Measurements from ENCODE around the gene ATP6V0A1. TPM values are rescaled to one million over a fixed set of nuclear protein-coding genes. Genes with fewer than 3 reads are reported as not detected.
"Not testable (repeated sequence)": the region's sequence is repeated elsewhere in the genome, so short reads cannot be mapped to it uniquely, and the experiment has no call there.

Gene ATP6V0A1
- total RNA-seq, 1 experiment from 2014 or later: 55.1 TPM

DNA sequence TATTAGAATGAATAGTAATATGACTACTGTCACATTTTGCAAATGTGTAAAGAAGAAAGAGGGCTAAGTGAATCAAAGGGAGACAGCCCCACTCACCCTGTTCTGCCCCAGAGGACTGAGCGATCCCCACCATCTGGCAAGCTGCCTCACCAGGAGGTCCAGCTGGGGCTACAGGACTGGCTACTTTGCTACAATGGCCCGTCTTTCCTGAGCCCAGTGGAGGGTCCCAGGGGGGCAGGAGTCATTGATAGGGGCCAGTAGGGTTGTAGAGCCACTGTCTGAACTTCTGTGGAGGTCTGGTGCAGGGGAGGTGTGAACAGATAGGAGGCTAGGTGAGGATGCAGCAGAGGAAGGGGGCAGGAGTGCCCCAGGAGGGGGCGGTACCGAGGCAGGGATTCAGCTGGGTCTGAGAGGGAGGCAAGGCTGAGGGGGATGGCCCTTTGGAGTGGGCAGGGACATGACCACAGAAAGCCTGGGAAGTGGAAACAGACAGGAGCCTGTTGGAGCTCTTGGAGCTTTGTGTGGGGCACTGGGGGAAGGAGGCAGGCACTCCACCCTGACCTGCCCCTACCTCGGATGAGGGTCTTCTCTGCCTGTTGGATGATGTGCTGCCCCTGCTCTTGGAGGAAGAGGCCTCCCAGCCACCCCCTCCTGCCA is 97.4 kb downstream of the ATP6V0A1 start:
- H3K9me3 ChIP-seq (ENCODE audit: insufficient read depth, low read depth); H3K9me2 ChIP-seq (ENCODE audit: insufficient read depth); DNase-seq; H3K27me3 ChIP-seq (ENCODE audit: insufficient read depth, low read depth); H4K20me1 ChIP-seq (ENCODE audit: insufficient read depth); BruUV-seq (replicated peaks); intact Hi-C loops (cut with micrococcal nuclease; ENCODE audit: unreplicated experiment); H3K27ac ChIP-seq; H2AFZ ChIP-seq; H3K4me1 ChIP-seq (replicated peaks; ENCODE audit: insufficient read depth); H3K36me3 ChIP-seq (ENCODE audit: low read depth); CTCF ChIA-PET: not testable (repeated sequence)
- POLR2A ChIA-PET (ENCODE audit: unreplicated experiment): interaction anchor here (0.7 kb wide), 1 partner anchor 152 kb away, joined by 5 read pairs; no protein-coding TSS in a partner anchor
- Histone ChIP-seq H3F3A (ENCODE audit: insufficient read depth, low read depth) (peaks cover 20% of the 10 kb centered on the region; the same call in 1 of the 2 replicates), H3K4me2 (peak overlapping the region; percentile 98; the same call in 1 of the 2 replicates), H3K79me2 (ENCODE audit: low read depth) (peaks cover 24% of the 10 kb centered on the region), H3K4me3 (peak overlapping the region; percentile 99; the same call in 1 of the 2 replicates)
- TF ChIP-seq, protein P1, sequence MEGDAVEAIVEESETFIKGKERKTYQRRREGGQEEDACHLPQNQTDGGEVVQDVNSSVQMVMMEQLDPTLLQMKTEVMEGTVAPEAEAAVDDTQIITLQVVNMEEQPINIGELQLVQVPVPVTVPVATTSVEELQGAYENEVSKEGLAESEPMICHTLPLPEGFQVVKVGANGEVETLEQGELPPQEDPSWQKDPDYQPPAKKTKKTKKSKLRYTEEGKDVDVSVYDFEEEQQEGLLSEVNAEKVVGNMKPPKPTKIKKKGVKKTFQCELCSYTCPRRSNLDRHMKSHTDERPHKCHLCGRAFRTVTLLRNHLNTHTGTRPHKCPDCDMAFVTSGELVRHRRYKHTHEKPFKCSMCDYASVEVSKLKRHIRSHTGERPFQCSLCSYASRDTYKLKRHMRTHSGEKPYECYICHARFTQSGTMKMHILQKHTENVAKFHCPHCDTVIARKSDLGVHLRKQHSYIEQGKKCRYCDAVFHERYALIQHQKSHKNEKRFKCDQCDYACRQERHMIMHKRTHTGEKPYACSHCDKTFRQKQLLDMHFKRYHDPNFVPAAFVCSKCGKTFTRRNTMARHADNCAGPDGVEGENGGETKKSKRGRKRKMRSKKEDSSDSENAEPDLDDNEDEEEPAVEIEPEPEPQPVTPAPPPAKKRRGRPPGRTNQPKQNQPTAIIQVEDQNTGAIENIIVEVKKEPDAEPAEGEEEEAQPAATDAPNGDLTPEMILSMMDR (conservative IDR thresholded peaks at IDR 0.05): 0 out of 2 replicates have a peak, but pooled peaks have one; percentile 20

DNA sequence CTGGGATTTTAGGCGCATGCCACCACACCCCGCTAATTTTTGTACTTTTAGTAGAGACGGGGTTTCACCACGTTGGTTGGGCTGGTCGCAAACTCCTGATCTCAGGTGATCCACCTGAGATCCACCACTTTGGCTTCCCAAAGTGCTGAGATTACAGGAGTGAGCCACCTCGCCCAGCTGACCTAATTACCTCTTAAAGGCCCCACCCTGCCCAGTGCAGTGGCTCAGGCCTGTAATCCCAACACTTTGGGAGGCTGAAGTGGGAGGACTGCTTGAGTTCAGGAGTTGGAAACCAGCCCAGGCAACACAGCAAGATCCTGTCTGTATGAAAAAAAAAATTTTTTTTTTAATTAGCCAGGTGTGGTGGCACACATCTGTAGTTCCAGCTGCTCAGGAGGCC is 100.4 kb downstream of the ATP6V0A1 start:
- BruUV-seq (replicated peaks): no TSS peak
- DNase-seq: no peak
- Histone ChIP-seq H3K4me3 (no peak overlapping the region), H3K4me1 (replicated peaks; ENCODE audit: insufficient read depth) (peaks cover 16% of the 10 kb centered on the region), H3F3A (ENCODE audit: insufficient read depth, low read depth) (peaks cover 39% of the 10 kb centered on the region; the same call in 1 of the 2 replicates), H3K27me3 (ENCODE audit: insufficient read depth, low read depth) (no peaks in the 10 kb centered on the region), H4K20me1 (ENCODE audit: insufficient read depth) (no peaks in the 10 kb centered on the region), H3K36me3 (ENCODE audit: low read depth) (no peaks in the 10 kb centered on the region), H3K9me3 (ENCODE audit: insufficient read depth, low read depth) (no peaks in the 10 kb centered on the region), H2AFZ (no peak overlapping the region), H3K4me2 (no peak overlapping the region), H3K27ac (no peak overlapping the region), H3K79me2 (ENCODE audit: low read depth) (peaks cover 42% of the 10 kb centered on the region), H3K9me2 (ENCODE audit: insufficient read depth) (no peaks in the 10 kb centered on the region)
- ChIA-PET POLR2A (ENCODE audit: unreplicated experiment) (no interaction called here), CTCF (no interaction called here)
- TF ChIP-seq, protein P1 (conservative IDR thresholded peaks at IDR 0.05): no peak
- TF ChIP-seq EZH2 (IDR thresholded peaks at IDR 0.05; ENCODE audit: low read depth): no peak
- intact Hi-C loops (cut with micrococcal nuclease; ENCODE audit: unreplicated experiment): no loop called here

DNA sequence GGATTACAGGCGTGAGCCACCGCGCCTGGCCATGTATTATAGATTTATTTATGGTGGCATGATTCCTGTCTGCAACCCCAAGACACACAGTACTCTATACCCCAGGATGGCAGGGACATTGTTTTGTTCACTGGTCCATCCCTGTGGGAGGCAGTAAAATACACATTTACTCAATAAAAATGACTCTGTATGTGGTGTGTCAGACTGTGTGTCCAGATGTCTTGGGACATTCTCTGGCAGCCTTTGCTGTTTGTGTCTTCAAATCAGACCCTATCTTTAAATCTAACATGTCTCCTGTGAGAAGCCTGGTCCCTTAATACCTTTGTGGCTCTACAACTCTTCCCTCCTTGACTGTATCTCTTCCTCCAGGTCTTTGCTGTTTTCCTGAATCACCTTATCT is 101.6 kb downstream of the ATP6V0A1 start:
- H3K79me2 ChIP-seq (ENCODE audit: low read depth): peaks cover 44% of the 10 kb centered on the region
- H3K4me1 ChIP-seq (replicated peaks; ENCODE audit: insufficient read depth): peaks cover 22% of the 10 kb centered on the region
- H3K27me3 ChIP-seq (ENCODE audit: insufficient read depth, low read depth): no peaks in the 10 kb centered on the region
- DNase-seq: no peak
- peaks cover 50% of the 10 kb centered on the region for H3F3A ChIP-seq (ENCODE audit: insufficient read depth, low read depth)
- H4K20me1 ChIP-seq (ENCODE audit: insufficient read depth): no peaks in the 10 kb centered on the region
- no peaks in the 10 kb centered on the region for H3K9me3 ChIP-seq (ENCODE audit: insufficient read depth, low read depth)
- no TSS peak for BruUV-seq (replicated peaks)
- H3K27ac ChIP-seq: no peak overlapping the region
- H3K9me2 ChIP-seq (ENCODE audit: insufficient read depth): no peaks in the 10 kb centered on the region
- H3K4me3 ChIP-seq: no peak overlapping the region
- ChIA-PET CTCF (interaction anchor here (0.6 kb wide), 1 partner anchor 30 kb away, joined by 6 read pairs; no protein-coding TSS in a partner anchor), POLR2A (ENCODE audit: unreplicated experiment) (interaction anchor here (0.7 kb wide), 1 partner anchor 581 kb away, joined by 3 read pairs; no protein-coding TSS in a partner anchor)
- intact Hi-C loops (cut with micrococcal nuclease; ENCODE audit: unreplicated experiment): no loop called here
- no peak for TF ChIP-seq EZH2 (IDR thresholded peaks at IDR 0.05; ENCODE audit: low read depth)
- TF ChIP-seq, protein P1 (conservative IDR thresholded peaks at IDR 0.05): no peak
- no peak overlapping the region for H3K4me2 ChIP-seq
- H3K36me3 ChIP-seq (ENCODE audit: low read depth): peaks cover 7% of the 10 kb centered on the region
- no peak overlapping the region for H2AFZ ChIP-seq
